ENCODE measurements around the gene NELL1. TPM values are rescaled to one million over a fixed set of nuclear protein-coding genes. Genes with fewer than 3 reads are reported as not detected.

NELL1 gene
- polyA plus RNA-seq, 1 of the 3 experiments (the other 2 are of a cell fraction): not detected

DNA sequence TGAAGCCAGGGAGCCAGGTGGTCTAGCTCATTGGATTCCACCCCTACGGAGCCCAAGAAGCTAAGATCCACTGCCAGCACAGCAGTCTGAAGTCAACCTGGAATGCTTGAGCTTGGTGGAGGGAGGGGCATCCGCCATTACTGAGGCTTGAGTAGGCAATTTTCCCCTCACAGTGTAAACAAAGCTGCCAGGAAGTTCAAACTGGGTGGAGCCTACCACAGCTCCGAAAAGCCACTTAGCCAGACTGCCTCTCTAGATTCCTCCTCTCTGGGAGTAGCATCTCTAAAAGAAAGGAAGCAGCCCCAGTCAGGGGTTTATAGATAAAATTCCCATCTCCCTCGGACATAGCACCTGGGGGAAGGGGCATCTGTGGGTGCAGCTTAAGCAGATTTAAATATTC lies 620.3 kb downstream of the NELL1 start:
- no peaks in the 10 kb centered on the region for H3K9me3 ChIP-seq
- no peak overlapping the region for H3K4me2 ChIP-seq
- no peaks in the 10 kb centered on the region for H3K36me3 ChIP-seq (replicated peaks in 1 of 2; ENCODE audit: control insufficient read depth in 1 of 2, insufficient read depth in 2 of 2, low read length in 1 of 2)
- no peaks in the 10 kb centered on the region for H3K9me2 ChIP-seq
- H4K20me1 ChIP-seq (ENCODE audit: insufficient read depth): no peaks in the 10 kb centered on the region
- WGBS (ENCODE audit: low lambda C conversion rate): 36% methylated on average over 4 of the region's 4 CpGs
- POLR2A ChIA-PET: no interaction called here
- no peak overlapping the region for H3K4me3 ChIP-seq (ENCODE audit: low read depth in 2 of 2, low read length in 1 of 2)
- no peak overlapping the region for H3K27ac ChIP-seq (ENCODE audit: low read depth in 2 of 2, low read length in 1 of 2)
- peaks cover 0 to 3% of the 10 kb centered on the region in 2 experiments; a peak in 2 of 4 replicates for H3K4me1 ChIP-seq (ENCODE audit: control insufficient read depth in 1 of 2, insufficient read depth in 2 of 2, low read depth in 1 of 2, low read length in 1 of 2)
- H3K27me3 ChIP-seq (ENCODE audit: insufficient read depth): no peaks in the 10 kb centered on the region
- H3K9ac ChIP-seq: no peak overlapping the region
- CTCF ChIA-PET: interaction anchor here (0.6 kb wide), 1 partner anchor 128 kb away, joined by 3 read pairs; no protein-coding TSS in a partner anchor
- no peak for TF ChIP-seq SIN3A (IDR thresholded peaks at IDR 0.05; ENCODE audit: borderline replicate concordance, low read depth, low read length)
- TF ChIP-seq, protein P1, sequence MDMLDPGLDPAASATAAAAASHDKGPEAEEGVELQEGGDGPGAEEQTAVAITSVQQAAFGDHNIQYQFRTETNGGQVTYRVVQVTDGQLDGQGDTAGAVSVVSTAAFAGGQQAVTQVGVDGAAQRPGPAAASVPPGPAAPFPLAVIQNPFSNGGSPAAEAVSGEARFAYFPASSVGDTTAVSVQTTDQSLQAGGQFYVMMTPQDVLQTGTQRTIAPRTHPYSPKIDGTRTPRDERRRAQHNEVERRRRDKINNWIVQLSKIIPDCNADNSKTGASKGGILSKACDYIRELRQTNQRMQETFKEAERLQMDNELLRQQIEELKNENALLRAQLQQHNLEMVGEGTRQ (IDR thresholded peaks at IDR 0.05; ENCODE audit: borderline replicate concordance, low read depth, low read length): no peak
- TF ChIP-seq RCOR1 (IDR thresholded peaks at IDR 0.05; ENCODE audit: low read length): no peak
- TF ChIP-seq ELF1 (IDR thresholded peaks at IDR 0.05): no peak
- H3K79me2 ChIP-seq (ENCODE audit: insufficient read depth): no peaks in the 10 kb centered on the region
- no peaks in the 10 kb centered on the region for H3F3A ChIP-seq (replicated peaks; ENCODE audit: insufficient read depth)
- H2AFZ ChIP-seq (ENCODE audit: low read depth): no peak overlapping the region
- no peak for DNase-seq

GRCh38 chr11:21295508-21295907 lies 626.1 kb downstream of the NELL1 start:
- H3F3A ChIP-seq (replicated peaks; ENCODE audit: insufficient read depth): no peaks in the 10 kb centered on the region
- no peak overlapping the region for H3K9ac ChIP-seq
- no peaks in the 10 kb centered on the region for H4K20me1 ChIP-seq (ENCODE audit: insufficient read depth)
- H3K4me1 ChIP-seq (ENCODE audit: control insufficient read depth in 1 of 2, insufficient read depth in 2 of 2, low read depth in 1 of 2, low read length in 1 of 2): no peaks in the 10 kb centered on the region
- no peak overlapping the region for H3K4me2 ChIP-seq
- H3K79me2 ChIP-seq (ENCODE audit: insufficient read depth): no peaks in the 10 kb centered on the region
- no peak overlapping the region for H2AFZ ChIP-seq (ENCODE audit: low read depth)
- H3K27me3 ChIP-seq (ENCODE audit: insufficient read depth): no peaks in the 10 kb centered on the region
- no peak overlapping the region; a peak in 1 of 4 replicates for H3K27ac ChIP-seq (ENCODE audit: low read depth in 2 of 2, low read length in 1 of 2)
- WGBS (ENCODE audit: low lambda C conversion rate): 78% methylated on average over 2 of the region's 2 CpGs
- CTCF ChIA-PET: no interaction called here
- no peaks in the 10 kb centered on the region for H3K9me3 ChIP-seq
- H3K4me3 ChIP-seq (ENCODE audit: low read depth in 2 of 2, low read length in 1 of 2): no peak overlapping the region
- POLR2A ChIA-PET: no interaction called here
- H3K9me2 ChIP-seq: no peaks in the 10 kb centered on the region
- H3K36me3 ChIP-seq (replicated peaks in 1 of 2; ENCODE audit: control insufficient read depth in 1 of 2, insufficient read depth in 2 of 2, low read length in 1 of 2): no peaks in the 10 kb centered on the region
- TF ChIP-seq PBX3 (IDR thresholded peaks at IDR 0.05): no peak
- no peak for TF ChIP-seq MXI1 (IDR thresholded peaks at IDR 0.05; ENCODE audit: low read depth, low read length)
- TF ChIP-seq GABPA (IDR thresholded peaks at IDR 0.05; ENCODE audit: low read depth): no peak
- no peak for TF ChIP-seq FOSL2 (IDR thresholded peaks at IDR 0.05; ENCODE audit: borderline replicate concordance, low read depth)
- no peak for TF ChIP-seq FOXJ3 (CRISPR knock-in tag; IDR thresholded peaks at IDR 0.05)
- DNase-seq: no peak

- H3K27me3 ChIP-seq (ENCODE audit: insufficient read depth): no peaks in the 10 kb centered on the region
- TF ChIP-seq ZBTB33 (IDR thresholded peaks at IDR 0.05; ENCODE audit: borderline replicate concordance, low read depth) (no peak), FOXM1 (IDR thresholded peaks at IDR 0.05; ENCODE audit: low read depth) (no peak), SIN3A (IDR thresholded peaks at IDR 0.05; ENCODE audit: borderline replicate concordance, low read depth, low read length) (no peak), GATA2 (CRISPR knock-in tag; IDR thresholded peaks at IDR 0.05) (no peak), FOSL2 (IDR thresholded peaks at IDR 0.05; ENCODE audit: borderline replicate concordance, low read depth) (no peak), TCF12 (IDR thresholded peaks at IDR 0.05) (no peak), PBX3 (IDR thresholded peaks at IDR 0.05) (no peak), NFIC (IDR thresholded peaks at IDR 0.05; ENCODE audit: borderline replicate concordance) (no peak)
- H4K20me1 ChIP-seq (ENCODE audit: insufficient read depth): no peaks in the 10 kb centered on the region
- ChIA-PET CTCF (no interaction called here), POLR2A (no interaction called here)
- H3K4me3 ChIP-seq (ENCODE audit: low read depth in 2 of 2, low read length in 1 of 2): no peak overlapping the region
- H3K9me2 ChIP-seq: no peaks in the 10 kb centered on the region
- no peak overlapping the region for H3K4me2 ChIP-seq
- H3K9me3 ChIP-seq: no peaks in the 10 kb centered on the region
- H3K36me3 ChIP-seq (replicated peaks in 1 of 2; ENCODE audit: control insufficient read depth in 1 of 2, insufficient read depth in 2 of 2, low read length in 1 of 2): no peaks in the 10 kb centered on the region
- H3F3A ChIP-seq (replicated peaks; ENCODE audit: insufficient read depth): no peaks in the 10 kb centered on the region
- no peak overlapping the region for H3K27ac ChIP-seq (ENCODE audit: low read depth in 2 of 2, low read length in 1 of 2)
- H2AFZ ChIP-seq (ENCODE audit: low read depth): no peak overlapping the region
- H3K9ac ChIP-seq: no peak overlapping the region
- WGBS (ENCODE audit: low lambda C conversion rate): 10% methylated on average over 1 of the region's 1 CpG
- no peaks in the 10 kb centered on the region for H3K79me2 ChIP-seq (ENCODE audit: insufficient read depth)
- no peak for DNase-seq
- no peaks in the 10 kb centered on the region; a peak in 1 of 4 replicates for H3K4me1 ChIP-seq (ENCODE audit: control insufficient read depth in 1 of 2, insufficient read depth in 2 of 2, low read depth in 1 of 2, low read length in 1 of 2)
Observed at GRCh38 chr11:21301981-21302380, 632.6 kb downstream of the NELL1 start.
